C1 segment of cervical spinal cord (tissue), 14 donors: ENCODE results near the gene AHCYL1.

Source experiments
- DNase-seq, 14 donors: peaks; one replicate each; lab custom pipeline; 2025; lab: John Stamatoyannopoulos, UW

Gene AHCYL1

GRCh38 chr1:109976762-109977161 is 7.8 kb upstream of the AHCYL1 start:
- DNase-seq, result no peak

- DNase-seq, result no peak
Measured at GRCh38 chr1:109977225-109977624, 7.3 kb upstream of the AHCYL1 start.

- DNase-seq, result no peak
Measured at GRCh38 chr1:109977657-109978378, 6.7 kb upstream of the AHCYL1 start.

- DNase-seq, result no peak
Measured at GRCh38 chr1:109978761-109979488, 5.6 kb upstream of the AHCYL1 start.

- no peak for DNase-seq
Measured at GRCh38 chr1:109979489-109980091, 5.0 kb upstream of the AHCYL1 start.

GRCh38 chr1:109980324-109981003 is 4.1 kb upstream of the AHCYL1 start:
- no peak for DNase-seq

GRCh38 chr1:109981004-109981335 is 3.6 kb upstream of the AHCYL1 start:
- no peak for DNase-seq

GRCh38 chr1:109983380-109984189 is 980 bp upstream of the AHCYL1 start:
- DNase-seq, result no peak

GRCh38 chr1:109984190-109984455 is 442 bp upstream of the AHCYL1 start:
- peak in 1 of 14 donors; percentile 60 for DNase-seq

GRCh38 chr1:109985247-109986053 is 885 bp downstream of the AHCYL1 start:
- DNase-seq, result peak in 1 of 14 donors; percentile 46

GRCh38 chr1:109986054-109986444 is 1.5 kb downstream of the AHCYL1 start:
- DNase-seq, result no peak

GRCh38 chr1:109988349-109988914 is 3.9 kb downstream of the AHCYL1 start:
- DNase-seq, result no peak

- DNase-seq, result no peak
Measured at GRCh38 chr1:109989506-109990301, 5.1 kb downstream of the AHCYL1 start.

GRCh38 chr1:109990302-109990653 is 5.7 kb downstream of the AHCYL1 start:
- DNase-seq, result no peak

- no peak for DNase-seq
Measured at GRCh38 chr1:109991400-109991925, 6.9 kb downstream of the AHCYL1 start.

GRCh38 chr1:109993885-109994284 is 9.3 kb downstream of the AHCYL1 start:
- peak in 2 of 14 donors; percentile 13 to 30 for DNase-seq

- peak in 2 of 14 donors; percentile 21 to 45 for DNase-seq
Measured at GRCh38 chr1:109994654-109995053, 10.1 kb downstream of the AHCYL1 start.

GRCh38 chr1:109995536-109995935 is 11.0 kb downstream of the AHCYL1 start:
- peak in 1 of 14 donors; percentile 52 for DNase-seq

- no peak for DNase-seq
Measured at GRCh38 chr1:109996476-109996875, 11.9 kb downstream of the AHCYL1 start.
